SU-DHL-6 (cell line): Measurements from ENCODE around the gene MERTK.
A peak's percentile ranks its signal among the peaks of the same experiment; 100 is the strongest.

Experiments
- H2AFZ ChIP-seq: fragments of 200-600 bp; sonication (generic); 2 replicates; pipeline ENCODE4 v1.6.1; 2014; ENCODE audit warnings: low read depth, mild to moderate bottlenecking, moderate library complexity, mixed read lengths, antibody characterized with exemption, low read length; ENCODE audit not compliant: severe bottlenecking
- H3F3A ChIP-seq: fragments of 200-600 bp; shearing (Covaris generic); 2 replicates; pipeline ENCODE4 v1.6.0; 2016; ENCODE audit warnings: antibody characterized with exemption, mild to moderate bottlenecking; ENCODE audit not compliant: insufficient read depth
- H3K27ac ChIP-seq: fragments of 200-600 bp; sonication (generic); 2 replicates; pipeline ENCODE4 v1.5.1; 2016; ENCODE audit warnings: low read depth, mild to moderate bottlenecking, low read length, moderate library complexity, mixed read lengths
- H3K27me3 ChIP-seq: fragments of 200-600 bp; sonication (generic), shearing (Covaris generic); 2 replicates; pipeline ENCODE4 v1.6.0; 2014; ENCODE audit warnings: mild to moderate bottlenecking, low read length
- H3K36me3 ChIP-seq: fragments of 200-600 bp; sonication (generic); 2 replicates; pipeline ENCODE4 v1.6.1; 2014; ENCODE audit warnings: mild to moderate bottlenecking, low read length, mixed read lengths
- H3K4me2 ChIP-seq: fragments of 300-600, 200-600 bp; shearing (Covaris generic), sonication (generic); 2 replicates; pipeline ENCODE4 v1.6.0; 2014; ENCODE audit warnings: low read length, low read depth, mild to moderate bottlenecking; ENCODE audit not compliant: poor library complexity, severe bottlenecking
- H3K4me3 ChIP-seq: fragments of 200-600 bp; sonication (generic); 2 replicates; pipeline ENCODE4 v1.5.1; 2014; ENCODE audit warnings: antibody characterized with exemption, low read length, mild to moderate bottlenecking, mixed read lengths; ENCODE audit not compliant: insufficient read depth, poor library complexity, severe bottlenecking
- H3K79me2 ChIP-seq: fragments of 200-600 bp; sonication (generic); 2 replicates; pipeline ENCODE4 v1.6.1; 2014; ENCODE audit warnings: mild to moderate bottlenecking, low read length, moderate library complexity; ENCODE audit not compliant: insufficient read depth
- H3K9ac ChIP-seq: fragments of 200-600 bp; sonication (generic); 2 replicates; pipeline ENCODE4 v1.7.0; 2014; ENCODE audit warnings: mild to moderate bottlenecking, low read length
- H3K9me2 ChIP-seq: fragments of 200-600 bp; sonication (generic); replicated peaks from 2 replicates; pipeline ENCODE4 v1.6.1; 2014; ENCODE audit warnings: low read length; ENCODE audit not compliant: insufficient read depth
- H3K9me3 ChIP-seq: fragments of 200-600 bp; sonication (generic); 2 replicates; pipeline ENCODE4 v1.6.1; 2014; ENCODE audit warnings: low read length, mixed read lengths; ENCODE audit not compliant: insufficient read depth
- H4K20me1 ChIP-seq: fragments of 200-600 bp; sonication (generic); 2 replicates; pipeline ENCODE4 v1.6.1; 2014; ENCODE audit warnings: low read depth, mild to moderate bottlenecking, antibody characterized with exemption, low read length, moderate library complexity, mixed read lengths
- CTCF ChIP-seq: fragments of 200-600 bp; sonication (generic); IDR thresholded peaks from one replicate; pipeline ENCODE4 v1.5.1; 2017; ENCODE audit warnings: antibody characterized with exemption, mild to moderate bottlenecking, low read length, moderate library complexity; ENCODE audit not compliant: insufficient read depth, poor library complexity, severe bottlenecking
- EZH2phosphoT487 ChIP-seq: fragments of 200-600 bp; sonication (generic), shearing (Covaris generic); conservative IDR thresholded peaks from 2 replicates; pipeline ENCODE4 v1.6.1; 2018; ENCODE audit warnings: mild to moderate bottlenecking, antibody characterized with exemption, low read length, moderate library complexity, mixed read lengths

MERTK gene

GRCh38 chr2:111896576-111896975 lies 1.8 kb upstream of the MERTK start:
- H3K4me2 ChIP-seq, result no peak overlapping the region
- TF ChIP-seq CTCF (no peak), EZH2phosphoT487 (no peak)
- H3K9me3 ChIP-seq, result no peaks in the 10 kb centered on the region

GRCh38 chr2:111897630-111897923 lies 830 bp upstream of the MERTK start:
- no peak overlapping the region for H3K27ac ChIP-seq
- no peaks in the 10 kb centered on the region for H3K36me3 ChIP-seq
- TF ChIP-seq CTCF, result no peak
- no peak for TF ChIP-seq EZH2phosphoT487
- no peaks in the 10 kb centered on the region; the same call in 1 of the 2 replicates for H3F3A ChIP-seq
- no peaks in the 10 kb centered on the region for H3K27me3 ChIP-seq
- peak overlapping the region; percentile 52 for H3K4me3 ChIP-seq
- no peaks in the 10 kb centered on the region for H3K9me3 ChIP-seq
- no peaks in the 10 kb centered on the region for H3K9me2 ChIP-seq
- no peaks in the 10 kb centered on the region for H4K20me1 ChIP-seq
- H3K79me2 ChIP-seq, result no peaks in the 10 kb centered on the region
- peak overlapping the region; percentile 49 for H3K4me2 ChIP-seq
- H2AFZ ChIP-seq, result peak overlapping the region; percentile 27
- peak overlapping the region; percentile 41; the same call in 1 of the 2 replicates for H3K9ac ChIP-seq

More at GRCh38 chr2:111896576-111896975, 1.8 kb upstream of the MERTK start:
- H3K9ac ChIP-seq, result no peak overlapping the region
- no peaks in the 10 kb centered on the region for H3K36me3 ChIP-seq
- no peaks in the 10 kb centered on the region for H3K27me3 ChIP-seq
- H3K27ac ChIP-seq, result no peak overlapping the region
- no peak overlapping the region for H2AFZ ChIP-seq
- no peaks in the 10 kb centered on the region for H3K79me2 ChIP-seq
- no peaks in the 10 kb centered on the region; the same call in 1 of the 2 replicates for H3F3A ChIP-seq
- no peaks in the 10 kb centered on the region for H4K20me1 ChIP-seq
- H3K9me2 ChIP-seq, result no peaks in the 10 kb centered on the region
- no peak overlapping the region for H3K4me3 ChIP-seq

- H2AFZ ChIP-seq, result peak overlapping the region; percentile 43
- H3K4me2 ChIP-seq, result peak overlapping the region; percentile 49
- peak overlapping the region; percentile 52 for H3K4me3 ChIP-seq
- no peaks in the 10 kb centered on the region for H3K9me3 ChIP-seq
- no peaks in the 10 kb centered on the region for H3K79me2 ChIP-seq
- no peaks in the 10 kb centered on the region for H3K9me2 ChIP-seq
- no peaks in the 10 kb centered on the region for H4K20me1 ChIP-seq
- no peak overlapping the region for H3K9ac ChIP-seq
- no peaks in the 10 kb centered on the region; the same call in 1 of the 2 replicates for H3F3A ChIP-seq
- H3K27me3 ChIP-seq, result no peaks in the 10 kb centered on the region
- H3K36me3 ChIP-seq, result no peaks in the 10 kb centered on the region
- H3K27ac ChIP-seq, result no peak overlapping the region
- peak; percentile 97 for TF ChIP-seq EZH2phosphoT487
- TF ChIP-seq CTCF, result no peak
Observed at GRCh38 chr2:111898703-111899514, 502 bp downstream of the MERTK start.
